ENCODE data around the gene SLC66A3.
A peak's percentile ranks its signal among the peaks of the same experiment; 100 is the strongest.

Gene SLC66A3

GRCh38 chr2:11140492-11140891 lies 14.8 kb upstream of the SLC66A3 start:
- no peak for DNase-seq

GRCh38 chr2:11141319-11141718 lies 13.9 kb upstream of the SLC66A3 start:
- no peak for DNase-seq

- DNase-seq, result no peak
These were observed 12.9 kb upstream of the SLC66A3 start for GRCh38 chr2:11142330-11142729.

- no peak for DNase-seq
These were observed 12.3 kb upstream of the SLC66A3 start for GRCh38 chr2:11142987-11143386.

- no peak for DNase-seq
These were observed 11.1 kb upstream of the SLC66A3 start for GRCh38 chr2:11144077-11144737.

GRCh38 chr2:11144738-11145079 lies 10.6 kb upstream of the SLC66A3 start:
- no peak for DNase-seq

GRCh38 chr2:11145350-11145749 lies 9.9 kb upstream of the SLC66A3 start:
- no peak for DNase-seq

GRCh38 chr2:11146076-11146475 lies 9.2 kb upstream of the SLC66A3 start:
- no peak for DNase-seq

- DNase-seq, result no peak
These were observed 8.0 kb upstream of the SLC66A3 start for GRCh38 chr2:11147263-11147662.

GRCh38 chr2:11152591-11152990 lies 2.7 kb upstream of the SLC66A3 start:
- DNase-seq, result no peak

GRCh38 chr2:11154016-11154922 lies 998 bp upstream of the SLC66A3 start:
- DNase-seq, result peak in 1 of 2 donors; percentile 7

- peak; percentile 95 to 96 for DNase-seq
These were observed 315 bp upstream of the SLC66A3 start for GRCh38 chr2:11154923-11155380.

- no peak for DNase-seq
These were observed 1.3 kb downstream of the SLC66A3 start for GRCh38 chr2:11156396-11157075.

- DNase-seq, result no peak
These were observed 2.0 kb downstream of the SLC66A3 start for GRCh38 chr2:11157296-11157695.

- DNase-seq, result no peak
These were observed 2.5 kb downstream of the SLC66A3 start for GRCh38 chr2:11157731-11158130.

GRCh38 chr2:11158916-11159573 lies 3.8 kb downstream of the SLC66A3 start:
- no peak for DNase-seq

GRCh38 chr2:11159574-11160170 lies 4.4 kb downstream of the SLC66A3 start:
- no peak for DNase-seq

GRCh38 chr2:11160256-11160655 lies 5.0 kb downstream of the SLC66A3 start:
- DNase-seq, result no peak

- no peak for DNase-seq
These were observed 5.6 kb downstream of the SLC66A3 start for GRCh38 chr2:11160731-11161455.

GRCh38 chr2:11161747-11162146 lies 6.5 kb downstream of the SLC66A3 start:
- DNase-seq, result no peak

GRCh38 chr2:11163439-11164317 lies 8.4 kb downstream of the SLC66A3 start:
- DNase-seq, result no peak
